Stimulated activated naive CD8-positive, alpha-beta T cell treated with anti-CD3 and anti-CD28 coated beads, Interleukin-15, amount 100 ng/mL, for 72 hours (primary cell): ENCODE results near the gene DLL3.
A peak's percentile ranks its signal among the peaks of the same experiment; 100 is the strongest.
"Not testable (repeated sequence)": the region's sequence is repeated elsewhere in the genome, so short reads cannot be mapped to it uniquely, and the experiment has no call there.

ENCODE experiments used
- ATAC-seq: fragments of 150-1000 bp; cut with Tn5 transposase; 2 replicates; pipeline ENCODE4 v1.10.0; 2021; ENCODE audit warnings: mild to moderate bottlenecking, moderate library complexity
- DNase-seq, 2 donors: peaks; one replicate each; pipeline ENCODE4 v3.0.0; 2021 to 2022
- H3K27ac Mint-ChIP-seq, 2 donors: one replicate each; pipeline ENCODE4 v1.8.0; 2022; ENCODE audit warnings: mild to moderate bottlenecking in 2 of 2, mixed read lengths in 2 of 2, moderate library complexity in 2 of 2
- H3K27me3 Mint-ChIP-seq: one replicate; pipeline ENCODE4 v1.8.0; 2022; ENCODE audit warnings: mixed read lengths
- H3K4me1 Mint-ChIP-seq: one replicate; pipeline ENCODE4 v1.8.0; 2022; ENCODE audit warnings: mild to moderate bottlenecking, mixed read lengths
- H3K4me3 Mint-ChIP-seq, 2 donors: one replicate each; pipeline ENCODE4 v1.8.0; 2022; ENCODE audit warnings: mild to moderate bottlenecking in 2 of 2, mixed read lengths in 2 of 2, moderate library complexity in 1 of 2
- H3K9me3 Mint-ChIP-seq, 2 donors: one replicate each; pipeline ENCODE4 v1.8.0; 2022; ENCODE audit warnings: mixed read lengths in 2 of 2

The DLL3 gene

DNA sequence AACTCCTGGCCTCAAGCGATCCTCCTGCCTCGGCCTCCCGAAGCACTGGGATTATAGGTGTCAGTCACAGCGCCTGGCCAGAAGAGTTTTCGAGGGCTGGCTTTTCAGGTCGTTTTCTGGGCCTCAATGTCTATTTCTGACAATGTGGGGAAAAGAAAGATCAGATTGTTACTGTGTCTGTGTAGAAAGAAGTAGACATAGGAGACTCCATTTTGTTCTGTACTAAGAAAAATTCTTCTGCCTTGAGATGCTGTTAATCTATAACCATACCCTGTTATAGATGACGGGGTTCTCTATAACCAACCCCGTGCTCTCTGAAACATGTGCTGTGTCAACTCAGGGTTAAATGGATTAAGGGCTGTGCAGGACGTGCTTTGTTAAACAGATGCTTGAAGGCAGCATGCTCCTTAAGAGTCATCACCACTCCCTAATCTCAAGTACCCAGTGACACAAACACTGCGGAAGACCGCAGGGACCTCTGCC lies 19.4 kb upstream of the DLL3 start:
- not testable (repeated sequence) for ATAC-seq, H3K9me3 Mint-ChIP-seq, H3K27me3 Mint-ChIP-seq, DNase-seq, H3K27ac Mint-ChIP-seq
- H3K4me1 Mint-ChIP-seq: peaks cover 42% of the 10 kb centered on the region
- peak overlapping the region in 1 of 2 donors; percentile 87 for H3K4me3 Mint-ChIP-seq

DNA sequence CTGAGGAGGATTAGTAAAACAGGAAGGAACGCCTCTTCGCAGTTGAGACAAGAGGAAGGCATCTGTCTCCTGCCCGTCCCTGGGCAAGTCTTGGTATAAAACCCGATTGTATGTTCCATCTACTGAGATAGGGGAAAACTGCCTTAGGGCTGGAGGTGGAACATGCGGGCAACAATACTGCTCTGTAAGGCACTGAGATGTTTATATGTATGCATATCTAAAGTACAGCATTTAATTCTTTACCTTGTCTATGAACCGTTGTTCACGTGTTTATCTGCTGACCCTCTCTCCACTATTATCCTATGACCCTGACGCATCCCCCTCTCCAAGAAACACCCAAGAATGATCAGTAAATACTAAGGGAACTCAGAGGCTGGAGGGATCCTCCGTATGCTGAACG lies 18.8 kb upstream of the DLL3 start:
- peaks cover 39% of the 10 kb centered on the region for H3K4me1 Mint-ChIP-seq
- no peaks in the 10 kb centered on the region for H3K27me3 Mint-ChIP-seq
- no peak for ATAC-seq
- no peak overlapping the region for H3K27ac Mint-ChIP-seq
- no peaks in the 10 kb centered on the region for H3K9me3 Mint-ChIP-seq
- peak overlapping the region; percentile 87 to 89 for H3K4me3 Mint-ChIP-seq
- no peak for DNase-seq

DNA sequence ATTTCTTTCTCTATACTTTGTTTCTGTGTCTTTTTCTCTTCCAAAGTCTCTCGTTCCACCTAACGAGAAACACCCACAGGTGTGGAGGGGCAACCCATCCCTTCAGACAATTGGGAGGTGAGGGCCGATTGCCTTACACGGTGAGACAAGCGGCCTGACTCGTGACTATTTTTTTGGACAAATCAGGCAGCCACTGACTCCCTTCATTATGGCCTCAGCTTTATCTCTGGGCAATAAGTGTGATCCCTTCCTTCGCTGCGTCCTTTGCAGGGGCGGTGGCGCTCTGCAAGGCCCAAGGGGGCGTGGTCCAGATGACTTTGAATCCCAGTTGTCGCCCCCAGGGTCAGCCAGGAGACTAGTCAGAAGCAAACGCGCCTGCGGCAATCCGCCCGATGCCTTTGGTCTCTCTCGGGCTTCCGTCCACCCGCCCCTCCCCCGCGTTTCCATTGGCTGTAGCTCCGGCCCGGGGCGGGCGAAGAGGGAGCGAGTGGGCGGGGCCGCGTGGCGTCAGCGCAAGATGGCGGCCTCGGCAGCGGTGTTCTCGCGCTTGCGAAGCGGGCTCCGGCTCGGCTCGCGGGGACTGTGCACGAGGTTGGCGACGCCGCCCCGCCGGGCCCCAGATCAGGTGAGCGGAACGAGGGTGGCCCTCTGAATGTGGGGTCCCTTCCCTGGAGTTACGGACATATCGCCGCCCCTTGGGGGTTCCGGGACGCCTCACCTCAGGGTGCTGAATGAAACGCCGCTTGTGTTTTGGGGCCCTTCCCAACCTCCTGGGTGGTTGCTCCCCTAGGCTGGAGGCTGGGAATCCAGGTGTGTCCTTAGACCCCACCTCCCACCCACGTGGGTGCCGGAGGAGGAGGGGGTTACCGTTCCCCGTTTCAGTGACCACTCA lies 18.2 kb upstream of the DLL3 start, which contains the start of gene TIMM50:
TSS of gene TIMM50 (plus strand) at position 502 of the 892 bp plus-strand sequence. CDS start at position 518, 16 bp downstream.
- peak within 1 kb of the TSS; percentile 99 for H3K27ac Mint-ChIP-seq
- no peaks in the 10 kb centered on the region for H3K27me3 Mint-ChIP-seq
- peak within 1 kb of the TSS; percentile 87 to 89 for H3K4me3 Mint-ChIP-seq
- ATAC-seq (peak; percentile 97), DNase-seq (peak; percentile 97)
- H3K9me3 Mint-ChIP-seq: no peaks in the 10 kb centered on the region
- H3K4me1 Mint-ChIP-seq: peaks cover 39% of the 10 kb centered on the region

DNA sequence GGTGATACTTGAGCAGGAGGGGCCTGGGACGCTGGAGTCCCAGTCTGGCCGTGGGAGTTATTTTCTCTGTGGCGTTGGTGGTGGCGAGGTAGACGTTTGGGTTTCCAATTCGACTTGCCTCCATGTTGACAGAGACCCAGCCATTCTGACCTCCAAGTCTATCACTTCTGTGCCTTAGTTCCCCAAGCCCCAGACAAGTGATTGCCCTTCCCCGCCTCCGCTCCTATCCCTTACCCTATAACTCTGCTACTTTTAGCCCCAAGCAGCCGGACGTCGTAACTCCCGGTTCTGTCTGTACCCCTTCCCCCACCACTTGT lies 17.6 kb upstream of the DLL3 start:
- Mint-ChIP-seq H3K4me1 (peaks cover 39% of the 10 kb centered on the region), H3K9me3 (no peaks in the 10 kb centered on the region), H3K27me3 (no peaks in the 10 kb centered on the region), H3K27ac (peak overlapping the region; percentile 99), H3K4me3 (peak overlapping the region; percentile 87 to 89)
- ATAC-seq: no peak
- DNase-seq: no peak

DNA sequence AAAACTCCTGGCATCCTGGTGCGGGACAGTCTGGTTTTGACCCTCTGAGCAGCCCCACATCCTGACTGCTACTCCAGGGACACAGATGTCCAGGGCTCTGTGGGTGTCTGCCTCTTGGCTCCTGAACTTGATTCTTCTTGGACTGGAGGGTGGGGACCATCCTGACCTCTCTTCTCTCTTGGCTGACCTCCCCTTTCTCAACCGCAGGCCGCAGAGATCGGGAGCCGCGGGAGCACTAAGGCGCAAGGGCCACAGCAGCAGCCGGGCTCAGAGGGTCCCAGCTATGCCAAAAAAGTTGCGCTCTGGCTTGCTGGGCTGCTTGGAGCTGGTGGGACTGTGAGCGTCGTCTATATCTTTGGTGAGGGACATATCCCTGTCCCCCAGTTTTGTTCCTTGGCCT lies 17.1 kb upstream of the DLL3 start:
- no peak for ATAC-seq
- DNase-seq: no peak
- no peaks in the 10 kb centered on the region for H3K27me3 Mint-ChIP-seq
- H3K9me3 Mint-ChIP-seq: no peaks in the 10 kb centered on the region
- peak overlapping the region; percentile 99 for H3K27ac Mint-ChIP-seq
- peaks cover 39% of the 10 kb centered on the region for H3K4me1 Mint-ChIP-seq
- H3K4me3 Mint-ChIP-seq: peak overlapping the region; percentile 87 to 89

DNA sequence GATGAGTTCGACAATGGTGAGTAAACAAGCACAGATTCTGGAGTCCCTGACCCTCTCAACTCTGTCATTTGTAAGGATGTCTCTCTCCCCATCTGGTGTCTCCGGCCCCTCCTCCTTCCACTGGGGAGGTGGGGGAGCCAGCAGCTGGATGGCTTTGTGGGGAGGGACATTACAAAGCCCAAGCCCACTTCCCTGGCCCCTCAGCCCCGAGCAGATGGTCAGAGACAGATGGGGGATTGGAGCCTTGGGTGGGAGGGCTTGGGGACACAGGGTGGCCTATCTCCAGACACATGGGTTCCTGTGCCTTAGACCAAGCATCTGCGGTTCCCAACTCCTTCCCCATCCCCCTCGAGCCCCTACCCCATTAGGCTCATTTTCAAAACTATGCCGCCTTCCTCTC lies 15.6 kb upstream of the DLL3 start:
- Mint-ChIP-seq H3K9me3 (no peaks in the 10 kb centered on the region), H3K27me3 (no peaks in the 10 kb centered on the region), H3K4me1 (peaks cover 39% of the 10 kb centered on the region), H3K27ac (no peak overlapping the region), H3K4me3 (peak overlapping the region in 1 of 2 donors; percentile 36)
- ATAC-seq (no peak), DNase-seq (no peak)

DNA sequence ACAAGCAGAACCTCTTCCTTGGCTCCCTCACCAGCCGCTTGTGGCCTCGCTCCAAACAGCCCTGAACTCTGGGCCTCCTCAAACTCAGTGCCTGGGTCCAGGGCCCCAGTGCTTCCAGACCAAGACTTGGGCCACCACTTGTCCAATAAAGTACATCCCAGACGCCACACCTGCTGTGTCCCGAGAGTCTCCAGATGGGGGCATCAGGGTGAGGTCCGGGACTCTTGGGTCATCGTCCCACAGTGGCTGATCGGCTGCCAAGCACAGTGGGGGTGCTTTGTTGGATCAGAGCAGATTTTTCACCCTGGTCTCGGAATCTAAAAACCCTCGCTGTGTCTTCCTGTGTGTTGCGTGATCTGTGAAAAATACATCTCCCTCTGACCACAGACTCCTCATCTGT lies 9.0 kb upstream of the DLL3 start:
- Mint-ChIP-seq H3K27me3 (no peaks in the 10 kb centered on the region), H3K27ac (no peak overlapping the region), H3K4me1 (no peaks in the 10 kb centered on the region), H3K9me3 (no peaks in the 10 kb centered on the region), H3K4me3 (no peak overlapping the region)
- ATAC-seq (no peak), DNase-seq (no peak)

DNA sequence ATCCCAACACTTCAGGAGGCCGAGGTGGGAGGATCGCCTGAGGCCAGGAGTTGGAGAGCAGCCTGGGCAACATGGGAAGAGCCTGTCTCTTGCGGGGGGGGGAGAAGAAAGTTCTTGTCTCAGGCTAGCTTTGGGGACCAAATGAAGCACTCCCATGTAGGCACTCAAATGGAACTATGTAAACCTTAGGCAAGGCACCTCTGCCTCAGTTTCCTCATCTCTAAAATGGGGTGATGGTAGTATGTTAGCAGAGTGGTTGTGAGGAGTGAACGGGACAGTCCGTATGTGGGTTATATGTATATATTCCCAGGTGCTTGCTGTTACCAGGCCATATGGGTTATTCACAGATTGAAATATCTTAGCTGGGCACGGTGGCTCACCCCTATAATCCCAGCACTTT lies 6.5 kb upstream of the DLL3 start:
- H3K9me3 Mint-ChIP-seq: no peaks in the 10 kb centered on the region
- ATAC-seq: no peak
- peaks cover 16% of the 10 kb centered on the region for H3K27me3 Mint-ChIP-seq
- no peak for DNase-seq
- no peaks in the 10 kb centered on the region for H3K4me1 Mint-ChIP-seq
- no peak overlapping the region for H3K4me3 Mint-ChIP-seq
- H3K27ac Mint-ChIP-seq: no peak overlapping the region

DNA sequence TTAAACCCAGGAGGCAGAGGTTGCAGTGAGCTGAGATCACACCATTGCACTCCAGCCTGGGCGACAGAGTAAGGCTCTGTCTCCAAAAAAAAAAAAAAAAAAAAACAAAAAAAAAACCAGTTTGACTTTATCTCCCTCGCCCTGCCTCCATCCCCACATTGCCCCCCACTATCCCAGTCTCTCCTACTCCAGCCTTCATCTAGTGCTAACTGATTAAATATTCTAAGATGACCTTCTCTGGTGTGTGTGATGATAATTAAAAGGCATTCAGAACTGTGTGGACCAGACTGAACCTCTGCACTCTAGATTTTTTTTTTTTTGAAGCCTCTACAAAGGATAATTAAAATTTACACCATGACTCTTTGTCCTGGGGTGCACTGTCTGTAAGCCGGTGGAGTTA lies 6.0 kb upstream of the DLL3 start:
- H3K4me3 Mint-ChIP-seq: no peak overlapping the region
- no peak overlapping the region for H3K27ac Mint-ChIP-seq
- peaks cover 3% of the 10 kb centered on the region for H3K4me1 Mint-ChIP-seq
- no peaks in the 10 kb centered on the region for H3K9me3 Mint-ChIP-seq
- ATAC-seq (no peak), DNase-seq (no peak)
- H3K27me3 Mint-ChIP-seq: peaks cover 22% of the 10 kb centered on the region

DNA sequence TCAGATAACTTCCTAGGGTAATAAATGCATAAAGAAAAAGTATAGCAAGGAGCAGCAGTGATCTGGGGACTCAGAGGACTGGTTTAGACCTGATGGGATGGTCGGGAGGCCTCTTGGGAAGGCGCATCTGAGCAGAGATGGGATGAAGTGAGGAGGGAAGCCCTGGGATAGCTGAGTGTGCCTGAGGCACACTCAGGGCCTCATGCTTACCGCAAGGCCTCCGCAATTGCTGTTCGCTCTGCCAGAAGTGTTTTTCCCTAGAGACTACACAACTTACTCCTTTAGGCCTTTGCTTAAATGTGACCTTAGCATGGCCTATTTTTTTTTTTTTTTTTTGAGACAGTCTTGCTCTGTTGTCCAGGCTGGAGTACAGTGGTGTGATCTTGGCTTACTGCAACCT lies 4.1 kb upstream of the DLL3 start:
- H3K4me1 Mint-ChIP-seq: peaks cover 21% of the 10 kb centered on the region

DNA sequence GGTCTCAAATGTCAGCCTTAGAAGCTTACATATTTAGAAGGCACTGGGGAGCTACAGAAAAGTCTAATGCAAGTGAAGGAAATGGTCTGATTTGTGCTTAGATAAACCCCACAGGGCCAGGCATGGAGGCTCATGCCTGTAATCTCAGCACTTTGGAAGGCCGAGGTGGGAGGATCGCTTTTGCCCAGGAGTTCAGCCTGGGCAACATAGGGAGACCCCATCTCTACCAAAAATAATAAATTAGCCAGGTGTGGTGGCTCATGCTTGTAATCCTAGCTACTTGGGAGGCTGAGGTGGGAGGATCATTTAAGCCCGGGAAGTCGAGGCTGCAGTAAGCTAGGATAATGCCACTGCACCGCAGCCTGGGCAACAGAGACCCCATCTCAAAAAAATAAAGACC lies 2.7 kb upstream of the DLL3 start:
- no peak for DNase-seq
- Mint-ChIP-seq H3K27ac (no peak overlapping the region), H3K27me3 (peaks cover 55% of the 10 kb centered on the region), H3K4me3 (no peak overlapping the region), H3K9me3 (no peaks in the 10 kb centered on the region), H3K4me1 (peaks cover 25% of the 10 kb centered on the region)
- ATAC-seq: no peak

More for the DNA sequence above, 4.1 kb upstream of the DLL3 start:
- no peaks in the 10 kb centered on the region for H3K9me3 Mint-ChIP-seq
- H3K27me3 Mint-ChIP-seq: peaks cover 41% of the 10 kb centered on the region
- ATAC-seq (no peak), DNase-seq (no peak)
- H3K27ac Mint-ChIP-seq: no peak overlapping the region
- H3K4me3 Mint-ChIP-seq: no peak overlapping the region

DNA sequence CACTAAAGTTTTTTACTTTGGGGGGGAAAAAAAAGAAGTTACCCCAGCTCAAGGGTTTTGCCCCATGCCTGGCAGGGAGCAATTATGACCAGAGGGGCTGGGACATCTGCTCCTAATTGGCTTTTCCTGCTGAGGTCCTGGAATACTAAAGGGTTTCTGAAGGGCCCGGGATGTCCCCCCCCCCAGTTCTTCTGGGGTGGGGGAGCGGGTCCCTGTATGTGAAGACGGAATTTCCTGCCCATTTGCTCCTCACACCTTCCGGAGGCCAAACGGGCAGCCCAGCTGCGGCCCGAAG lies 1.1 kb upstream of the DLL3 start:
- Mint-ChIP-seq H3K9me3 (no peaks in the 10 kb centered on the region), H3K4me3 (peak overlapping the region; percentile 38 to 75), H3K4me1 (peaks cover 25% of the 10 kb centered on the region), H3K27me3 (peaks cover 65% of the 10 kb centered on the region), H3K27ac (no peak overlapping the region)
- ATAC-seq (no peak), DNase-seq (no peak)

DNA sequence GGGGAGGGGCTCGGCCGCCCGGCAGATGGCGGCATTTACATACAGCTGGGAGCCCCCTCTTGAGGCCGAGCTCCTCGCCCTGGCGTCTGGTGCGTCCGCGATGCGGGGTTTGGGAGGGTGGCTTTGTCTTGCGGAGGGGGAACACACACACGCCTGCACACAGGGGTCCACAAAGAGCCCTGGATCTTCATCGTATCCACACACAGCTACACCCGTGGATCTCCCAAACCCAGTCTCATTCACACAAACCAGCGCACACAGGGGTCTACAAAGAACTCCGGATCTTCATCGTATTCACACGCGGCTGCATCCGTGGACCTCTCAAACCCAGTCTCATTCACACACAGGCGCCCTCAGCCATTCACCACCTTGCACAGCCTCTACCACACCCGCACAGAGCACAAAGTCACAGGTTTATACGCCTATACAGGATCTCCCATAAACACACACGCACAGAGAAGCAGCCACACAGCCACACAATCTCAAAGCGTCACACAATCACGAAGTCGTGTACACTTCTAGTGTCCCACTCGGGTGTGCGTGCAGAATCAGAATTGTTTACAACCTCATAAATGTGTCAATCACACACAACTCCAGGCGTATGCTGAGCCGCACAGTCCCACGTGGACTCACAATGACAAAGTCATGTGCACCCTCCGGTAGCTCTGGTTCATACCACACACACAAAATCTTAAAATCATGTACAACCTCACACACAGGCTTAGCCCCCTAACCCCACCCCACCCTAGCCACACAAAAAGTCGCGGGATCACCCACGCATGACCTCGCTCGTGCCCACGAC lies 550 bp upstream of the DLL3 start:
- ATAC-seq (peak; percentile 53), DNase-seq (peak in 1 of 2 donors; percentile 31)

DNA sequence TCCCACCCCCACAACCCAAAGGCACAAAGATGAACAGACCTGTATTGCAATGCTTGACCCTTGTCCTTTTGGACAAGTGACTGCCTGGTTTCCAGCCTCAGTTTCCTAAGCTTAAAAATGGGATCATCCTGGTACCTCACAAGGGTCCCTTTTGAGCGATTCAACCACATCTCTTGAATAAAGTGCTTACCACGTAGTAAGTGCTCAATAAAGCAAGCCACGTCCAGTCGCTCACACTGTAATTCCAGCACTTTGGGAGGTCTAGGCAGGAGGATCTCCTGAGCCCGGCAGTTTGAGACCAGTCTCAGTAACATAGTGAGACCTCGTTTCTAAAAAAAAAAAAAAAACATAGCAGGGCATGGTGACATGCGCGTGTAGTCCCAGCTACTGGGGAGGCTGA lies 1.2 kb downstream of the DLL3 start:
- Mint-ChIP-seq H3K27me3 (peaks cover 85% of the 10 kb centered on the region), H3K27ac (no peak overlapping the region), H3K4me3 (peak overlapping the region; percentile 55 to 67), H3K9me3 (no peaks in the 10 kb centered on the region), H3K4me1 (peaks cover 39% of the 10 kb centered on the region)
- no peak for DNase-seq
- ATAC-seq: no peak

More for the DNA sequence above, 550 bp upstream of the DLL3 start:
- Mint-ChIP-seq H3K4me3 (peak overlapping the region; percentile 73 to 75), H3K27me3 (peaks cover 68% of the 10 kb centered on the region), H3K4me1 (peaks cover 29% of the 10 kb centered on the region), H3K9me3 (no peaks in the 10 kb centered on the region), H3K27ac (peak overlapping the region in 1 of 2 donors; percentile 42)

DNA sequence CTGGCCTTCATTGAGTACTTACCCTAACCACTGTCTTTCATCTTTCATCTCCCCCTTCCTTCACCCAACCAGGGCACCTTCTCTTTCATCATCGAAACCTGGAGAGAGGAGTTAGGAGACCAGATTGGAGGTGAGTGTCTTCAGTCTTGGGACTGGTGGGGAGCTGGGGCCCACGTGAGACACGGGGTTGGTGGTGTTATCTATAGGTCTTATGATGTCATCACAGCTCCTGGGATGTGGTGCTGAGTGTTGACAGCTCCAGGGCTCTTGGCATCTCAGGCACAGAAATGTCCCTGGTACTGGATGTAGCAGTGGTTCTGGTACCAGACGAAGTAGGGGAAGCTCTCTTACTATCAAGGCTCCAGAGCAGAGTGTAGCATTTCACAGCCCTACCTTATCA lies 1.8 kb downstream of the DLL3 start:
- no peaks in the 10 kb centered on the region for H3K9me3 Mint-ChIP-seq
- no peak overlapping the region for H3K4me3 Mint-ChIP-seq
- ATAC-seq: no peak
- H3K4me1 Mint-ChIP-seq: peaks cover 39% of the 10 kb centered on the region
- DNase-seq: no peak
- H3K27ac Mint-ChIP-seq: no peak overlapping the region
- H3K27me3 Mint-ChIP-seq: peaks cover 92% of the 10 kb centered on the region

DNA sequence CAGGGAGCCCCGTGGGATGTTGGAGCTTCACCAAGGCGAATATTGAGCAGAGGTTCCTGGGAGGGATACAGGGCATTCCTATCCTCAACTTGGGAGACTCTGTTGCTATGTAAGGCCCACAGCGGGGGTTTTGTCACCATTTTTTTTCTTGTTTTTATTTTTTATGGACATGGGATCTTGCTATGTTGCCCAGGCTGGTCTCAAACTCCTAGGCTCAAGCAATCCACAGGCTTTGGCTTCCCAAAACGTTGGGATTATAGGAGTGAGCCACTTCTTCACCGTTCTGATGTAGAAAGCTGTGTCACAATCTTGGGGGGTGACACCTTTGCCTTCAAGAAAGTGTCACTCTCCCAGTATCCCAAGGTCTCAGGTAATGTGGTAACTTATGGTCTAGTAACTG lies 2.6 kb downstream of the DLL3 start:
- DNase-seq (no peak), ATAC-seq (no peak)
- H3K27me3 Mint-ChIP-seq: peaks cover 92% of the 10 kb centered on the region
- peaks cover 41% of the 10 kb centered on the region for H3K4me1 Mint-ChIP-seq
- H3K9me3 Mint-ChIP-seq: no peaks in the 10 kb centered on the region
- no peak overlapping the region for H3K27ac Mint-ChIP-seq
- no peak overlapping the region for H3K4me3 Mint-ChIP-seq
